ENCODE measurements around the gene NCOA6. TPM values are rescaled to one million over a fixed set of nuclear protein-coding genes. Genes with fewer than 3 reads are reported as not detected.

Gene NCOA6
- total RNA-seq, 1 experiment from 2014 or later, result 9.8 TPM

- CTCF ChIA-PET, result interaction anchor here (0.6 kb wide), 1 partner anchor 16 kb away, joined by 8 read pairs; no protein-coding TSS in a partner anchor
- POLR2A ChIA-PET (ENCODE audit: unreplicated experiment), result no interaction called here
Measured at GRCh38 chr20:34675993-34676641, 149.3 kb downstream of the NCOA6 start.

GRCh38 chr20:34675561-34675960, 149.9 kb downstream of the NCOA6 start:
- Histone ChIP-seq H3K27me3 (ENCODE audit: low read length) (no peaks in the 10 kb centered on the region), H3K9ac (ENCODE audit: low read length) (peak overlapping the region; percentile 93; the same call in 1 of the 2 replicates), H3K4me3 (ENCODE audit: low read length) (peak overlapping the region; percentile 83), H3F3A (ENCODE audit: low read length, unreplicated experiment) (no peaks in the 10 kb centered on the region), H3K27ac (ENCODE audit: low read length) (no peak overlapping the region), H3K79me2 (ENCODE audit: low read length) (peaks cover 33% of the 10 kb centered on the region), H3K4me1 (ENCODE audit: insufficient read depth, low read length) (peaks cover 13% of the 10 kb centered on the region), H3K9me2 (replicated peaks; ENCODE audit: low read length) (no peaks in the 10 kb centered on the region), H3K9me3 (ENCODE audit: low read length) (no peaks in the 10 kb centered on the region), H3K4me2 (ENCODE audit: low read length) (peak overlapping the region; percentile 99), H2AFZ (ENCODE audit: low read length) (no peak overlapping the region), H4K20me1 (ENCODE audit: low read length) (no peaks in the 10 kb centered on the region), H3K36me3 (ENCODE audit: low read depth, low read length) (no peaks in the 10 kb centered on the region)
- TF ChIP-seq EZH2 (IDR thresholded peaks at IDR 0.05; ENCODE audit: low read length, unreplicated experiment), result no peak
- TF ChIP-seq EZH2phosphoT487 (IDR thresholded peaks at IDR 0.05; ENCODE audit: borderline replicate concordance, low read length), result no peak
- no peak for TF ChIP-seq CTCF (conservative IDR thresholded peaks at IDR 0.05; ENCODE audit: low read depth, low read length)
- CTCF ChIA-PET, result interaction anchor here (0.6 kb wide), 1 partner anchor 15 kb away, joined by 8 read pairs; no protein-coding TSS in a partner anchor
- DNase-seq (no peak), ATAC-seq (no peak)
- BruUV-seq (replicated peaks), result no TSS peak
- intact Hi-C loops (cut with micrococcal nuclease), result no loop called here
- POLR2A ChIA-PET (ENCODE audit: unreplicated experiment), result no interaction called here

More at GRCh38 chr20:34675993-34676641, 149.3 kb downstream of the NCOA6 start:
- DNase-seq (no peak), ATAC-seq (peak; percentile 7)
- TF ChIP-seq EZH2phosphoT487 (IDR thresholded peaks at IDR 0.05; ENCODE audit: borderline replicate concordance, low read length) (no peak), CTCF (conservative IDR thresholded peaks at IDR 0.05; ENCODE audit: low read depth, low read length) (no peak), EZH2 (IDR thresholded peaks at IDR 0.05; ENCODE audit: low read length, unreplicated experiment) (no peak)
- Histone ChIP-seq H3K4me3 (ENCODE audit: low read length) (peak overlapping the region; percentile 83), H3K9me3 (ENCODE audit: low read length) (no peaks in the 10 kb centered on the region), H3K79me2 (ENCODE audit: low read length) (peaks cover 33% of the 10 kb centered on the region), H3K9ac (ENCODE audit: low read length) (peak overlapping the region; percentile 93), H3F3A (ENCODE audit: low read length, unreplicated experiment) (no peaks in the 10 kb centered on the region), H2AFZ (ENCODE audit: low read length) (peak overlapping the region; percentile 98), H3K9me2 (replicated peaks; ENCODE audit: low read length) (no peaks in the 10 kb centered on the region), H3K4me1 (ENCODE audit: insufficient read depth, low read length) (peaks cover 13% of the 10 kb centered on the region), H3K36me3 (ENCODE audit: low read depth, low read length) (no peaks in the 10 kb centered on the region), H3K27ac (ENCODE audit: low read length) (no peak overlapping the region), H3K27me3 (ENCODE audit: low read length) (no peaks in the 10 kb centered on the region), H3K4me2 (ENCODE audit: low read length) (peak overlapping the region; percentile 99), H4K20me1 (ENCODE audit: low read length) (no peaks in the 10 kb centered on the region)
- BruUV-seq (replicated peaks), result TSS peak; percentile 70
- intact Hi-C loops (cut with micrococcal nuclease), result loop anchor here (1.0 to 2.0 kb wide), 3 partner anchors 33 to 97 kb away; no protein-coding TSS in a partner anchor

GRCh38 chr20:34673412-34673811, 152.0 kb downstream of the NCOA6 start:
- Histone ChIP-seq H3K27me3 (ENCODE audit: low read length) (no peaks in the 10 kb centered on the region), H3K79me2 (ENCODE audit: low read length) (peaks cover 38% of the 10 kb centered on the region), H3K27ac (ENCODE audit: low read length) (no peak overlapping the region), H3K9me2 (replicated peaks; ENCODE audit: low read length) (no peaks in the 10 kb centered on the region), H3K36me3 (ENCODE audit: low read depth, low read length) (no peaks in the 10 kb centered on the region), H3K9me3 (ENCODE audit: low read length) (no peaks in the 10 kb centered on the region), H3K9ac (ENCODE audit: low read length) (no peak overlapping the region), H3K4me1 (ENCODE audit: insufficient read depth, low read length) (peaks cover 13% of the 10 kb centered on the region), H2AFZ (ENCODE audit: low read length) (no peak overlapping the region), H4K20me1 (ENCODE audit: low read length) (no peaks in the 10 kb centered on the region), H3K4me2 (ENCODE audit: low read length) (no peak overlapping the region), H3K4me3 (ENCODE audit: low read length) (no peak overlapping the region), H3F3A (ENCODE audit: low read length, unreplicated experiment) (no peaks in the 10 kb centered on the region)
- DNase-seq (no peak), ATAC-seq (no peak)
- TF ChIP-seq EZH2 (IDR thresholded peaks at IDR 0.05; ENCODE audit: low read length, unreplicated experiment), result no peak
- no peak for TF ChIP-seq EZH2phosphoT487 (IDR thresholded peaks at IDR 0.05; ENCODE audit: borderline replicate concordance, low read length)
- TF ChIP-seq CTCF (conservative IDR thresholded peaks at IDR 0.05; ENCODE audit: low read depth, low read length), result no peak
- no TSS peak for BruUV-seq (replicated peaks)
- intact Hi-C loops (cut with micrococcal nuclease), result no loop called here
- POLR2A ChIA-PET (ENCODE audit: unreplicated experiment), result interaction anchor here (0.7 kb wide), 1 partner anchor 15 kb away, joined by 3 read pairs; no protein-coding TSS in a partner anchor
- CTCF ChIA-PET, result no interaction called here

Data from PC-3 (cell line).